Occipital lobe (tissue), 2 donors: Measurements from ENCODE around the gene FAT2. TPM values are rescaled to one million over a fixed set of nuclear protein-coding genes. Genes with fewer than 3 reads are reported as not detected.

Source experiments
- DNase-seq: peaks from one replicate; lab custom pipeline; 2025; lab: John Stamatoyannopoulos, UW
- total RNA-seq: library from RNA; depleted of rRNA; stranded (reverse); fragments of >200 nt; gene quantifications from one replicate; pipeline ENCODE4 v1.2.3, GENCODE V29; 2014

Gene FAT2
- total RNA-seq, 1 donor from 2014 or later: 0.31 TPM

DNA sequence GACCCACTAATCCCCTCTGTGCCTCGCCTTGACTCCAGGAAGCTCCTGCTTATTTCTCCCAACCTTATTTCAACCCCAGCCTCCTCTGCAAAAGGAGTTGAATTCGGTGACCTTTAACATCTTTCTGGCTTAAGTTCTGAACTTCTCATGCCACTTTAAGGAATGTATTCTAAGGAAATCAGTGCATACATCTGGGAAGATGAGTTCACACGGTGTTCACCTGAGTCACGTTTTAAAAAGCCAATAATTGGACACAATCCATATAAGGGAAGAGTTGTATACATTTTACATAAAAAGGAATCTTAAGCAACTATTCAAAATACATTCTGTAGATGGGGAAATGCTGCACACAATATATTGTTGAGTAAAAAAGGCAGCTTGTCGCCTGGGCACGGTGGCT lies 33.2 kb downstream of the FAT2 start:
- no peak for DNase-seq

DNA sequence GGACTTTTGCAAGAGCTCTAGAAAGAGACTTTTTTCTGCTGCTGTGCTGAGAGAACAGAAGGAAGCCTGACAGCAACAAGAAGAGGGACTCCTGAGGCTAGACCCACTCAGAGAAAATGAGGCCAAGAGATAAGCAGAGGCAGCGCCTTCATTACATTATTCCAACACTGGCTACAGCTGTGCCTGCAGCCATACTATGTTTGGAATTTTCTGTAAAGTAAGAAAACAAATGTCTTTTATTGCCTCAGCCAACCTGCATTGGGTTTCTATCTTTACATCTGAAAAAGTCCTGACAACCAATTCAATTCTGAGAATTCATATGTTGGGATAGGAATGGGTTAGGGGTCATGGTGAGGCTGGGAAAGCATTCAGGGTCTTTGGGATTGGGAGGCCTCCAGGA lies 33.7 kb downstream of the FAT2 start:
- DNase-seq: no peak

- no peak for DNase-seq
These were observed 34.3 kb downstream of the FAT2 start for GRCh38 chr5:151556806-151557205.

DNA sequence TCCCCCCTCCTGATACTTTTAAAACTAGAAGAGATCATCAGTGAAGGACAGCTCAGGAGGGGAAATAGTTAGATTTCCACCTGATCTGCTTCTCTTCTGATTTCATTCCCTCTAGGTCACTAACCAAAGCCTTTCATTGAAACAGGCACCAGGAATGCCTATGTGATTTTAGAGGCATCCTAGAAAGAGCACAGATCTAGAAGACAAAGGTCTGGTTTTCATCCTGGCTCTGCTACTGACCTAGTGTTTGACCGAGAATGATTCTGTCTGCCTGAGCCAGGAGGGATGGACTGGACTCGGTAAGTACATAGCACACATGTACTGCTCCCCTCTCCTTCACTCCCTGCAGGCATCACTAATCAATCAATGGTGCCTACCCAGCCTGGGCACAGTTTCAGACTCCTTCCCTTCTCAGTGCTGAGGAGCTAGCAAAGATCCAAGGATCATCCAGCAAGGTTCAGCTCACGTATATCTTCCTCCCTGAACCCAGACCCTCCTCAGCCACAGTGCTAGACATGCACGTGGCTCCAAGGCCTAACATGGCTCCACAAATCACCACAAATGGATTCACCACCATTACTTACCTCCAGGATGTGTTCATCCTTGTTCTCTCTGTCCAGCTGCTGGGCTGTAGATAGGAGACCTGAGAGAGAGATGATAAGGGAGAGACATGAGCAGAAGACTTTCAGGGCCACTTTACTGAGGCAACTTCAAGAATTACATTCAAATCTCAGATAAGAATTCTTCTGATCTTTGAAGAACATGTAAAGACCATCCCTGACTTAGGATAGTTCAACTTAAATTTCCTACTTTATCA lies 35.2 kb downstream of the FAT2 start:
- no peak for DNase-seq

- no peak for DNase-seq
These were observed 37.4 kb downstream of the FAT2 start for GRCh38 chr5:151553695-151554094.

DNA sequence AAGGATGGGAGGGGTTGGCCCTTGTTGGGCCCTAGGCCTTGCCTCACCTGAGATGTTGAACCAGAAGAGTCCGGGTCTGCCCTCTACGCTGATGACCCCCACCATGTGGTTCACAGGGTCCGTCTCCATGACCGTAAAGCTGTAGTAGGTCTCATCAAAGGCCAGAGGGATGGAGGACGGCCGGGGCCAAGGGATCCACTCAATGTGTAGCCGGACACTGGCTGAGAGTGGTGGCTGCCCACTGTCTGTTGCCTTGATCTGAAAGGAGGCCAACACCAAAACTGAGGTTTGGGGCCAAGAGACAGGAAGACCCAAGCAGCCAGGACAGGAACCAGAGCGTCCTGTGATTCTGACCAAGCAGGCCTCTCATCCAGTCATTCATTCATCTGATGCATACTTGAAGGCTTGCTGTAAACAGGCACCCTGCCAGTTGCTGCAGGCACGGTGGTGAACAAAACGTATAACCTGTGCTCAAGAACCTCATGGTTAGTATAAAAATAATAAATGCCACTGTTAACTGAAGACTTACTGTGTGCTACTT lies 37.9 kb downstream of the FAT2 start:
- DNase-seq: no peak

DNA sequence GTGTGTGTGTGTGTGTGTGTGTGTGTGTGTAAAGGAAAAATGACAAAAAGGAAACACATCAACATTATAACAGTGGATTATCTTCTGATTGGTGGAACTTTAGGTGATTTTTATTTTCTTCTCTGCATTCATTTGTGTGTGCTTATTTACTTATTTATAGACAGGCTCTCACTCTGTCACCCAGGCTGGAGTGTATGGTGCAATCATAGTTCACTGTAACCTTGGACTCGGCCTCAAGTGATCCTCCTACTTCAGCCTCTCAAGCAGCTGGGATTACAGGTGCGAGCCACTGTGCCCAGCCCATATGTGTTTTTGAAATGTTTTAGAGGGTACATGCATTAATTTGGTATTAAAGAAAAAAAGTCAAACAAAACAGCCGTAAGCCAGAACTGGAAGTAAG lies 39.1 kb downstream of the FAT2 start:
- no peak for DNase-seq

DNA sequence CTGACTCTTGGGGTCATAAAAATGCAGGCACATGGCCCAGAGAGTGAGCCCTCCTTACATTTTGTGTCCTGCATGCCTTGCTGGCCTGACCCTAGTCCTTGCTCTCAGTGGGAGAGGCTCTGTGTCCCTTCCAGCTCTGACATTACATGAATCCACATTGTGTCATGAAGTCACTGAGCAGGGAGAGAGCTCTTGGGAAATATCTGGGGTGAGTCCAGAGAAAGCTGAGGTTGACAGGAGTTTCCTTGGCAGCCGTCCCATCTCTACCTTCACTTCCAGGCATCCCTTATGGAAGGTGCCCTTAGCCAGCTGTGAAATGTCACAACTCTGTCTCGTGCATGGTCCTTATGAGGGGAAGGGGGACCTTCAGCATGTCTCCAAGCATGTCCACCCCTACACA lies 41.0 kb downstream of the FAT2 start:
- DNase-seq: no peak

- no peak for DNase-seq
These were observed 41.4 kb downstream of the FAT2 start for GRCh38 chr5:151549713-151550112.

- no peak for DNase-seq
These were observed 43.8 kb downstream of the FAT2 start for GRCh38 chr5:151547364-151547763.

DNA sequence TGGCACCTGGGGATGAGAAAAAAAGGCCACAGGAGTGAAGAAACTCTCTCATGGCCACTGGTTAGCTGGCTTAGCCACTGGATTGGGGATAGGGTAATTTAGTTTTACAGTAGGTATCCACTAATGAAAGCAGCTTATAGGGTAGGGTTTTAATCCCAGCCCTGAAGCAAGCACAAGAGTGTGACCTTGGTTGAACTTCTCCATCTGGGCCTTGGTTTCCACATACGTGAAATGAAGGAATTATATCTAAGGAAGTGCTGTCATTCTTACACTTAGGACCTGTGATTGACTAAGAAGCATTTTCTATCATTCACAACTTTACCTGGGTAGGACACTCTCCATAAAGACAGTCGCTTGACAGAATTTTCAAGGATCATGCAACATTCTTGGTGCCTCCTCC lies 49.6 kb downstream of the FAT2 start:
- DNase-seq: no peak

Other genes with a start within 250 kb of the FAT2 start
- not detected for gene SLC36A2, start 243.8 kb downstream of the FAT2 start, total RNA-seq
- 26.0 TPM for gene SLC36A1, start 143.7 kb downstream of the FAT2 start, total RNA-seq
- 90.8 TPM for gene SPARC, start 95.6 kb upstream of the FAT2 start, total RNA-seq
- 16.5 TPM for gene ATOX1, start 167.3 kb upstream of the FAT2 start, total RNA-seq
- 86.7 TPM for gene G3BP1, start 180.6 kb upstream of the FAT2 start, total RNA-seq